IPS DF 19.7 (cell line): Measurements from ENCODE around the gene TOMM5.
"Not testable (repeated sequence)": the region's sequence is repeated elsewhere in the genome, so short reads cannot be mapped to it uniquely, and the experiment has no call there.

Experiments
- DNase-seq: peaks from one replicate; pipeline ENCODE4 v3.0.0-alpha.2; 2013; ENCODE audit warnings: low read depth, low spot score

The TOMM5 gene

DNA sequence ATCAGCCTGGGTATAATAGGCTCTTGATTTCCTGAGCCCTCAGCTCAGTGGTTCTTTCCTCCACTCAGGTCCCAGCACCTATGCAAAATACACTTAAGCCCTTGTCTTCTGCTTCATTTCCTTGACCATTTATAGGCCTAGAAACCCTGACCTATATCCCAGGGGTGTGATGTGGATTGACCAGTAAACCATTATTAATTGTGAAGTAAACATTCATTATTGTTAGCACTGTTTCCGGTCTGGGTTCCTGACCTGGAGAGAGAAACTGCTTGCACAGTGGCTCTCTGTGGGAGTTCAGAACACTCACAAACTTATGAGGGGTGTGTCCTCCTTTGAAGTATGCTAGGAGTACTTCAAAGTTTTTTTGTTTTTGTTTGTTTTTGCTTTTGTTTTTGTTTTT is 19.6 kb upstream of the TOMM5 start:
- DNase-seq = no peak

DNA sequence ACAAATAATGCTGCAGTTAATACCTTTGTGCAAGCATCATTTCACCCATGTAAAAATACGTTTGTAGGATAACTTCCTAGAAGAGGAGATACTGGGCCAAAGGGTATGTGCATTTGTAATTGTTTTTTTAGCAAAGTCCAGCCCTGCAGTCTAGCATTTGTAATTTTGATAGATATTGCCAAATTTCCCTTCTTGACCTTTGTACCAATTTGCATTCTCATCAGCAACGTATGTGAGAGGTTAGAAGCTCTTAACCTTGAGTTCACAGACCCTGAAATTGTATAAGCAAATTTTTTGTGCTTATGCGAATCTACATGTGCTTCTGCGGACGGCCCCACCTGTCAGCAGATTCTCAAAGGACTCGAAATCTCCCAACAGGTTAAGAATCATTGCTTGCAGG is 18.6 kb upstream of the TOMM5 start:
- DNase-seq = no peak

DNA sequence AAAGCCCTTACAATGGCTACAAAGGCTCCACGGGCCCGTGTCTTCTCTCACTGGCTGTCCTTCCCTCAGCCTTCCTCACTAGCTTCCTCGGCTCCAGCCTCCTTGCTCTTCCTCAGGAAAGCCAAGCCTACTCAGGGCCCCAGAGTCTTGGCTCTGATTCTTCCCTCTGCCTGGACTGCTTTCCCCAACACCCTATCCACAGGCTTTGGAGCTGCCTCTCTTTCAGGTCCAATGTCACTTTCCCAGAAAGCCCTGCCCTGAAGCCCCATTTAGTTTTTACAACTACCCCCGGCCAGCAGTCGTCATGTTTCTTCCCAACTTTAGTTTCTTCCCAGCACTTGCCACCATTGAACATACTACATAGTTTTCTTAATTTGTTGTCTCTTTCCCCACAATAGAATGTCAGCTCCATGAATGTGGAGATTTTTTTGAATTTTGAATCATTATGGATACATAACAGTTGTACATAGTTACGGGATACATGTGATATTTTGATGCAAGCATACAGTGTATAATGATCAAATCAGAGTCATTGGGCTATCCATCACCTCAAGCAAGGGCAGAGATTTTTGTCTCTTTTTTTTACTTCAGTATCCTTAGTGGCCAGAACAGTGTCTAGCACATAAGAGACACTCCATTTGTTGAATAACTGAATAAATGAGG is 17.5 kb upstream of the TOMM5 start:
- no peak for DNase-seq

DNA sequence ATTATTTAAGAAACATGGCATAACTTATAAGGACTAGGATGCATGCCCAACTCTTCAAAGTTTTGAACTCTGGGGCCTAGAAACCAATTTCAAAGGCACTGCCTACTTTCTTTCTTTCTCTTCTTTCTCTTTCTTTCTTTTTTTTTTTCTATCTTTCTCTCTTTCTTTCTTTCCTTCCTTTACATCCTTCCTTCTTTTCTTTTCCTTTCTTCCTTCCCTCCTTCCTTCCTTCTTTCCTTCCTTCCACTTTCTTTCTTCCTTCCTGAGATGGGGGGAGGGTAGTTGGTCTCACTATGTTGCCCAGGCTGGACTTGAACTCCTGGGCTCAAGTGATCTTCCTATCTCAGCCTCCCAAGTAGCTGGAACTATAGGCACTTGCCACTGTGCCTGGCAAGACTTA is 15.9 kb upstream of the TOMM5 start:
- DNase-seq = no peak

DNA sequence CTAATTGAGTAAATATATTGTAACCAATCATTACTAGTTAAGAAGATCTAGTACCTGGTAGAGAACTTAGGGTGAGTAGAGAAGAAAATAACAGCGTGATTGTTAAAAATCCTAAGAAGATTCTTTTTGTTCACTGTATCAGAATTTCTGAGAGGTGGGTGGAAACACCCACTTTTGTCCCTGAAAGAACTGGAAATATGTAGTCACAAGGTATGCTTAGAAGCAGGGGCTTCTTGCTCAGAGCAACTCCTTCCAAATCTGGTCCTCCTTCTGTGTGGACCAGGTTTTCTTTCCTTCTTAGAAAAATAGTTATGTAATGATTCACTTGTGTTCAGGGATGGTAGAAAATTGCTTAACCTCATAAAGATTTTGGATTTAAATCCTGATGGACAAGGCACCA is 11.9 kb upstream of the TOMM5 start:
- no peak for DNase-seq

DNA sequence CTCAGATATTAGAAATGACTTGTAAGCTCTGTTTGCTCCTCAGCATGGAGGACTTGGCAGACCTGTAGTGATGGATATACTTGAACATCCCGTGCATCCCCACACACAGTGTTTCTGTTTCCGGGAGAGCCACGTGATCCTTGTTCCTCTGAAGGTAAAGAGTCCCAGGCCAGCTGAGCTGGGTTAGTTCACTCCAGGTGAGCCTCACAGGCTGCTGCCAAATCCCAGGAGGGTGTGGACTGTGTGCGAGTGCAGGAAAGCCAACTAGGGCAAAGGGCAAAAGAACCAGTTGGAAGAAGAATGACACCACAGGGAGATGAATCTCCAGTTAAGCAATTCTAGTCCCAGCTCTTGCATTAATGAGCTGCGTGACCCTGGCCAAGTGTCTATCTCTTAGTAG is 10.4 kb upstream of the TOMM5 start:
- DNase-seq = no peak

DNA sequence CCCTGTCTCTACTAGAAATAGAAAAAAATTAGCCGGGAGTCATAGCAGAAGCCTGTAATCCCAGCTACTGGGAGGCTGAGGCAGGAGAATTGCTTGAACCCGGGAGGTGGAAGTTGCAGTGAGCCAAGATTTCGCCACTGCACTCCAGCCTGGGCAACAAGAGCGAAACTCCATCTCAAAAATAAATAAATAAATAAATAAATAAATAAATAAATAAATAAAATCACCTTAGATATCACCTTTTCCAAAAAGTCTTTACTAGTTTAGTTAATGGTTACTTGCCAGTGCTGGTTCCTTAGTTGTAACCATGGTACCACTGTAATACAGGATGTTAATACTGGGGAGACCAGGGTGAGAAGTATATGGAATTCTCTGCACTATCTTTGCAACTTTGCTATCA is 9.7 kb upstream of the TOMM5 start:
- not testable (repeated sequence) for DNase-seq

DNA sequence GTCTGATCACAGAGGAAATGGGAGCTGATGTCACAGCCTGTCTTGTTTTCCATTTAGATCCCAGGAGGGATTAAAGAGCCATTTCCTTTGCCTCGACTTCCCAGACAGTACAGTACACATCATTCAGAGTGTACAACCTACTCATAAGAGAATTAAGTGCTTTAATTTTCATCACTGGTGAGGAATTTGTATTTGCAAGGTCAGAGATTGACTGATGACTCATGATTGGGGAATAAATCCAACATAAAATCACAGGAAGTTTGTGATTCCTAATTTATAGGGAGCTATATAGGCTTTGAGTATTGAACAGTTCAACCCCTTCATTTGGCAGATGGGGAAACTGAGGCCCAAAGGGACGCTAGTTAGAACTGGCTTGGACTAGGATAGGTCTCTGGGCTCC is 4.1 kb upstream of the TOMM5 start:
- DNase-seq = no peak

DNA sequence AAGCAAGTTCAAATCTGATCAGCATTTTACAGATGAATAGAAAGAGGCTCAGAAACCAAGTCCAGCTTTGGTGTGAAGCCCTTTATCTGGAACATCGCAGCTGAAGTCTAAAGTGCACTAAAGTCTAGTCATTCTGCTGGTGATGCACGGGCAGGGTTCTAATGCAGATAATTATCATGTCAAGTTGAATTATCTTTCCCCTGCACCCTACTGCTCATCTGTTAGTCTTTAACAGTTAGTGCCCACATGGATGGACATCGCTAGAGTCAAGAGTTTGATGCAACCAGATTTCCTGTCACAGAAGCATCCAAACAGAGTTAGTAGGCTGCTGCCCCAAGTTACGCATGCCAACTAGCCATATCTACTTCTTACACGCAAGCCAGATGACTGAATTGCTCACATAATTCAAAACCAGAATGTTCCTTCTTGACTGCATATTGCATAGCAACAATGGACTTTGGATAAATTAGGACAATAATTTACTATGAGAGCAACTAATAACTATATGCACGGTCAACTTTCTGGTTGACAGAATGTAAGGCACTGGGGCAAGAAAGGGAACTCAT is 1.6 kb upstream of the TOMM5 start:
- DNase-seq = no peak

DNA sequence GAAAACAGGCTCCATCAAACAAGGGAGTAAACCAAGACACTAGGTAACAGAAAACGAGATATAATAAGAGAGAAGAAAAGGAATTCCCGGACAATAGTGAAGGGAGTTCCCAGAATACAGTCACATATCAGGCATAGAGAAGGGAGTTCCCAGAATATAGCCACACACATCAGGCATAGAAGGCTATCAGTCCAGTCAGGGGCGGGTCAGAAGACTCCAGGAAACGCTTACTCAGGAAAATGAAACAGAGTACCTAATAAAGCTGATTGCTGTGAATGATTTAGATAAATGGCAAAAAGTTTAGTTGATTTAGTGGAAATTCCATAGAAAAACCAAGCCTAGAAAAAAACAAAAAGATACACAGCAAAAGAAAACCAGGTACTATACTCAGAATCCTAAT is 4.9 kb downstream of the TOMM5 start:
- DNase-seq = no peak

DNA sequence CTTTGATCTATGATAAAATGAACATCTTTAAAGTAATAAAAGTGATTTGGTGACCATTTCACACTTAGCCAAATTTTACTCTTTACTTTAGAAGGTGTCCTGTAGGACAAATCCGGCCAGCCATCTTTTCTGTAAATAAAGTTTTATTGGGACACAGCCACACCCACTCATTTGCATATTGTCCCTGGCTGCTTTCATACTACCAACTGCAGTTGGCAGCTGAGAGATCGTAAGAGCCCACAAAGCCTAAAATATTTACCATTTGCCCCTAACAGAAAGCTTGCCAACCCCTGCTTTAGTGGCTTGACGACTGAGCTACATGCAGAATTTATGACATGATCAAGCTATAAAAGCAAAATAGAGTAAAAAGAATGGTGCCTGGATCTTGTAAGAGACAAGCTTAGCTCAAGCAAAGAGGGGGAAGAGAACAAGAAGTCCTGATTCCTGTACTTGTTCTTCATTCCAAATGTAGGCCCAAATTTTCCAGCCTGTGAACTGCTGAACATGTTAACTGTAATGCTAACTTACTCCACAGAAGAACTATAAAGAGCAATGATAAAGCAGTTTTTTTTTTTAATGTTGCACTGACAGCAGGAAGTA is 8.8 kb downstream of the TOMM5 start:
- no peak for DNase-seq

DNA sequence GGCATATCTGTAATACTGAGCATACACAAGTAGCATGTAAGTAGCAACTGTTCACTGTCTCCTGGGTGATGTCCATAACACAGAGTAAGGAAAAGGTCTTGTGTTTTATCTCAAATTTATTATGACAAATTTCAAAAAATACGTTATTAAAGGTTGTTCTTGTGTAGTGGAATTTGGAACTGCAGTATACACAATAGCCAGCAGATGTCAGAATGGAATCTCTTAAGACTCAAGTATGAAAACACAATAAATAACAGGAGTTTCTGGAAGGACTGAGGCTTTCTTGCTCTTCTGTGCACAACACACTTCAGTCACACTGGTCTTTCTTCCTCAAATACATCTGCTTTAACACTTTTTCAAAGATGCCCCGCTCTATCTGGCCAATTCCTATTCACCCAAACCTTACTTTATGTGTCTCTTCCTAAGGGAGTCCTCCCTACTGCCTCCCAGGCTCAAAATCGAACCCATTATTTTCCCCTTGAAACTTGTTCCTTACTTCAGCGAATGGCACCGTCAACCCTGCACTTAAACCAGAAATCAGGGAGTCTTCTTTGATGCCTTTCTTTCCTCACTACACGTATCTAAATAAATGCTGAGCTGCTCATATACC is 9.7 kb downstream of the TOMM5 start:
- no peak for DNase-seq

DNA sequence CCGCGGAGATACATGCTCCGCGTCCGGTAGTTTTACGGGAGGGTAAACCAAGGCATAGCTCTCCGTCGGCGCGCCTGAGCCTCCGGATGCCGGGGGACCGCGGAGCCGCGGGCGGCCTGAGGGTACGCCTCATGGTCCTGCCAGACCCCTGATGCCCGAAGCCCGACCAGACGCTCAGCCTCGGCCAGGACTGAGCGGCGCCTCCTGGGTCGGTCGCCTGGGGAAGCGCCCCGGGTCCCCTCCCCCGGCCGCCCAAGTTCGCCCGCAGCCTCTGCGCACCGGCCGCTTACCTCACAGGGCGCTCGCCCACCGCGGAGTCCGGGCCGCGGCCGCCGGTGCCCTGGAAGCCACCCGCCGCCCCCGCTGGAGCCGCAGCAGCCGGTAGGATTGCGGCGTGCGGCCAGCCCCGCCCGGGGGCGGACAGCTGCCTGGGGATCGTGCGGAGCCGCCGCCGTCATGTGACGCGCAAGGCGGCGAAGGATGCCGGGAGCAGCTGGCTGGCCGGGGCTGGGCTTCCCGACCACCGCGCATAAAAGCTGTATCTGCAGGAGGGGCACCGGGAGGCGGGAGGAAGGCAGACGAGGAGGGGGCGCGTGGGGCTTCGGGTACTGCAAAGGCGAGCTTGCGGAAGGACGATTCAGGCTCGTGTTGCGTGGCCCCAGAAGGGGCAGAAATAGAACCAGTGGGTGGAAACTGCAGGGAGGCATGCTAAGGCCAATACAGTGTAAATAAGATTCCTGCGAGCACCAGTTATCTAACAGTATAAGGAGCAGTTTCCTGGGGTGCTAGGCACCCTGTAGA is 16.3 kb downstream of the TOMM5 start, which contains the start of gene FBXO10:
TSS of gene FBXO10 (minus strand) at position 460 of the 801 bp plus-strand sequence. CDS start 34,612 bp downstream, outside the sequence.
- DNase-seq = no peak

DNA sequence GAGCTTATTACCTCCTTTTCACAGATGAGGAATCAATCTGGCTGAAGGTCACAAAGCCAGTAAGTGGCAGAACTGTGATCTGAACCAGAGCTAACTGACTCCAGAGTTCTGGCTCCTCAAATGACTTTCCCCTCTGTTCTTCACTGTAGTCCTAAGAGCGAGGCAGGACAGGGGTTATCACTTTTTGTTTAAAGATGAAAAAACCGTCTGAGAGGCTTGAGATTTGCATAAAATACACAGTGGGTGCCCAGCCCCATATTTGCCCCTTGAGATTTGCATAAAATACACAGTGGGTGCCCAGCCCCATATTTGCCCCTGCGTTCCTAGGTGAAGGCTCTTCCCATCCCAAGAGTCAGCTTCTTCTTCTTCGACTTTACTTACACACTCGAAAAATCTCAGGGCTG is 16.9 kb downstream of the TOMM5 start:
- DNase-seq = no peak

DNA sequence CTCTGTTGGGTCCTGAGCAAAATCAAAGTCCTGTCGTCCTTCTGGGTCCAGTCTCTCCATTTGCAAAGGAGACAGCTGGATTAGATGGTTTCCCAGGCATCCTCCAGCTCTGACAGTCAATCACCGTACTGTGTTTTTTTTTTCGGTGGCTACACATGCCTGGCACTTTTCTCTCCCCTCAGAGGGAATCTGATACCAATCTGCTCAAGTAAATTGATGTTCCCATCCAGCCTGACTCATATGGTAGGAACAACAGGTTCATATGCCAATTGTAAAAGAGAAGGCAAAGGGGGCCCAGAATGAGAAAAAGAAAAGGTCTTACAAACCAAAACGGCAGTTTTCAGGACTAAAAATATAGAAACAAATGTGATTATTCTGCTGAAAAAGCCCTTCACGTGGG is 17.4 kb downstream of the TOMM5 start:
- no peak for DNase-seq

DNA sequence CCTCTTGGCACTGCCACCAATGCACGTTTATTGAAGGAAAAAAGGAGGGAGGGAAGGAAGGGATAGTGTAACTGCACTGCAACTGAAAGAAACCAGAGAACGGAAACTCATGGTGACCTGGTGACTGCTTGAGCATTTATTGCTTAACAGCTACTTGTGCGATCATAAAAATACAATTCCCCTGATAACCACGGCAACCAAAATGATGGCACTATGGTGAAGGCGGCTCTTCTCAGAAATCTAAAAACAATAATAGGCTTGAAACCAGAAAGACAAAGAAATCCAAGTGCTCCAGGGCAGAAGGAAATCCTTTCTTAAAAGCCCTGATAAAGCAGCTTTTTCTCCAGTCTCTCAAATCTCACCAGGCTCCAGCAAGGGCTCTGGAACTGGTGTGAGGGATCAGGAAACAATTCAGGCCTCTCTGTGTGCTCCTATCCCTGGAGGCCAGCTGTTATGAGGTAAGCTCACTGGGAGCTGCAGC is 18.1 kb downstream of the TOMM5 start:
- DNase-seq = no peak

DNA sequence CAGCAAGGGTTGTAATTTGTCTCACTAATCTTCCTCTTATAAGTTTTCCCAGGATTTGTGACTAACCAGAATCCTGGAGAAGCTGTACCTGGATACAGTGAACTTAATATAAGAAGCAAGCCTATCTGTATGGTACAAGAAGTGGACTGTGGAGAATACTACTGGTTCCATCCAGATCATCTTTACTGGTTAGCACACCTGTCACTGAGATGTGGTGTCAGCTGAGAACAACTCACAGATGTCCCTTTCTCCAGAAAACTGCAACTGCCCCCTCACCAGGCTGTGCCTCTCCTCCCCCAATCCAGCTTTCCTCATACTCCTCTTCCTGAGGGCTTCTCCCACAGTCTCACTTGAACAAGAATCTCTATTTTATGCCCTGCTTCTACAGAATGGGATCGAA is 21.1 kb downstream of the TOMM5 start:
- DNase-seq = no peak

DNA sequence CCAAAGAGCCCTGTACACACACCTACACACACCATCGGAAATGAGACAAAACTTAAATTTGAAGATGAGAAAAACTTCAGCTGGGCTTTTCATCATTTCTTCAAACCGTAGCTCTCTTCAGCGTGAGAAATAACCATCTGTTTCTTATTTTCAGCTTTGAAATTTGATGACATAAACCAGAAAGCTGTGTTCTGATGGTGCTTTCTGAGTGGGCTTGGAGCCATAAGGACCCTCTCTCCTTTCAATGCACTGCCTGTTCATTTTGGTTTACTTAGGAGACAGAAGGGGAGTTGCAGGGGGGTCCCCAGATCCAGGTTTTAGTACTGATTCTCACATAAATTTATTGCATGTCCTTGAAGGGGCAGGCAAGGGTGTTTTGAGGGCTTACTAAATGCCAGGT is 25.7 kb downstream of the TOMM5 start:
- DNase-seq = no peak

DNA sequence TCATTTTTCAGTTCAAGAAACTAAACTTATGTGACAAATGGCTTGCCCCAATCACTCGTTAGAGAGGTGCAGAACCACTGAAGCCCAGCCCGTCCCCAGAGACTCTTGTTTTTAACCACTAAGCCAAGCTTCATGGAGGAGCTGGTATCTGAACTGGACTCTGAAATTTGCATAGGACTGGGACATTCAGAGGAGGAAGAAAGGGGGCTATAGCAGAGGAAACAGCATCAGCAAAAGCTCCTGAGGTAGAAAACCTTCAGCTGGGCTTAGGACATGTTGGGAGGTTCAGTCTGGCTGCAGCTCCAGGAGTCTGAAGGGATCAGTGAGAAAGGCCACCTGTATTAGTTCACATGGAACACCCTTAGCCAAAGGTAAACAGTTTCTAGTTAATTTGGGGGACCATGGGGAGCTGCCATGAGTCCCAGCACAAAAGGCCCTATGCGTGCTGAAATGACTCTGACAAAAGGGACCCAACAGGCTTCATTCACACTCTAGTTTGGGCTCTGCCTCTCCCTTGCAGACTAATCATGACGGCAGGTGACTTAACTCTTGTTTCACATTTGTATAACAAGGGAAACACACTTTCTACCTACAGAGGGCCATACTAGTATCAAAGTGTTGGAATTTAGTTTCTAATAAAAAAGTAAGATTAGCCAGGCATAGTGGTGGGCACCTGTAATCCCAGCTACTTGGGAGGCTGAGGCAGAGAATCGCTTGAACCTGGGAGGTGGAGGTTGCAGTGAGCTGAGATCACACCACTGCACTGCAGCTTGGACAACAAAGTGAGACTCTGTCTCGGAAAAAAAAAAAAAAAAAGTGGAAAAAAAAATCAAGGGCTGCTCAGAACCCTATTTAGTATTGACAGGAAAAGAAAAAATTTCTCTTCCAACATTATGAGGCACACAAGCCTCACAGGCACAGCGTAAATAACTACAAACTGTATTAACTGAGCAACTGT is 26.5 kb downstream of the TOMM5 start:
- no peak for DNase-seq

DNA sequence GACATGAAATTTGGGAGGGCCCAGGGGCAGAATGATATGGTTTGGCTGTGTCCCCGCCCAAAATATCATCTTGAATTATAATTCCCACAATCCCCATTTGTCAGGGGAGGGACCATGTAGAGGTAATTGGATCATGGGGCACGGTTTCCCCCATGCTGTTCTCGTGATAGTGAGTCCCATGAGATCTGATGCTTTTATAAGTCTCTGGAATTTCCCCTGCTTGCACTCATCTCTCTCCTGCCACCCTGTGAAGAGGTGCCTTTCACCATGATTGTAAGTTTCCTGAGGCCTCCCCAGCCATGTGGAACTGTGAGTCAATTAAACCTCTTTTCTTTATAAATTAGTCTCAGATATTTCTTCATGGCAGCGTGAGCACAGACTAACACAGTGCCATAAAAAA is 27.5 kb downstream of the TOMM5 start:
- DNase-seq = no peak
